GM18517 (cell line): ENCODE data around the gene MEIKIN.
A peak's percentile ranks its signal among the peaks of the same experiment; 100 is the strongest.
"Not testable (repeated sequence)": the region's sequence is repeated elsewhere in the genome, so short reads cannot be mapped to it uniquely, and the experiment has no call there.

ENCODE experiments used
- ATAC-seq: cut with Tn5 transposase; IDR thresholded peaks from one replicate; pipeline ENCODE4 v1.9.1; 2021; ENCODE audit warnings: mild to moderate bottlenecking, moderate library complexity; ENCODE audit not compliant: unreplicated experiment

Gene MEIKIN

GRCh38 chr5:131812371-131813160, 132.9 kb downstream of the MEIKIN start:
- ATAC-seq, result no peak

- ATAC-seq, result no peak
These were observed 134.8 kb downstream of the MEIKIN start for GRCh38 chr5:131810510-131811249.

- ATAC-seq, result peak; percentile 88
These were observed 148.4 kb downstream of the MEIKIN start, which contains the start of gene FNIP1 for GRCh38 chr5:131796793-131797693. Gene FNIP1, minus strand, starts transcription at chr5:131797017. Its CDS starts 96 bp downstream, at chr5:131796921.

- peak; percentile 20 for ATAC-seq
These were observed 149.3 kb downstream of the MEIKIN start for GRCh38 chr5:131795879-131796792.

- ATAC-seq, result no peak
These were observed 150.2 kb downstream of the MEIKIN start for GRCh38 chr5:131795228-131795627.

- ATAC-seq, result no peak
These were observed 150.9 kb downstream of the MEIKIN start for GRCh38 chr5:131794586-131794985.

- ATAC-seq, result no peak
These were observed 152.6 kb downstream of the MEIKIN start for GRCh38 chr5:131792896-131793295.

- ATAC-seq, result no peak
These were observed 153.6 kb downstream of the MEIKIN start for GRCh38 chr5:131791866-131792265.

GRCh38 chr5:131790550-131790949, 154.9 kb downstream of the MEIKIN start:
- ATAC-seq, result no peak

GRCh38 chr5:131789765-131790164, 155.7 kb downstream of the MEIKIN start:
- no peak for ATAC-seq

- ATAC-seq, result no peak
These were observed 157.7 kb downstream of the MEIKIN start for GRCh38 chr5:131787736-131788135.

- ATAC-seq, result no peak
These were observed 158.4 kb downstream of the MEIKIN start for GRCh38 chr5:131786900-131787692.

GRCh38 chr5:131786036-131786435, 159.4 kb downstream of the MEIKIN start:
- no peak for ATAC-seq

GRCh38 chr5:131783874-131784273, 161.6 kb downstream of the MEIKIN start:
- ATAC-seq, result no peak

- no peak for ATAC-seq
These were observed 162.1 kb downstream of the MEIKIN start for GRCh38 chr5:131783357-131783756.

GRCh38 chr5:131782717-131783116, 162.7 kb downstream of the MEIKIN start:
- no peak for ATAC-seq

GRCh38 chr5:131778141-131778540, 167.3 kb downstream of the MEIKIN start:
- ATAC-seq, result not testable (repeated sequence)

- no peak for ATAC-seq
These were observed 169.0 kb downstream of the MEIKIN start for GRCh38 chr5:131776450-131776849.
